SK-N-SH treated with all-trans-retinoic acid at 6 μM for 48 hours (cell line): ENCODE data around the gene SLC9A7.

Experiments
- CSRNP3 ChIP-seq: fragments of 250-450 bp; sonication (Bioruptor Pico); IDR thresholded peaks from 2 replicates; pipeline ENCODE4 v1.5.1; 2021; ENCODE audit warnings: mild to moderate bottlenecking, moderate library complexity
- GLIS3 ChIP-seq: fragments of 250-450 bp; sonication (Bioruptor Pico); IDR thresholded peaks from 2 replicates; pipeline ENCODE4 v1.5.0; 2020; ENCODE audit warnings: mild to moderate bottlenecking, moderate library complexity
- ISL1 ChIP-seq: fragments of 250-450 bp; sonication (Bioruptor Pico); IDR thresholded peaks from 2 replicates; pipeline ENCODE4 v2.1.2; 2022; ENCODE audit warnings: mild to moderate bottlenecking, moderate library complexity
- PATZ1 ChIP-seq: fragments of 250-450 bp; sonication (Bioruptor Pico); IDR thresholded peaks from 2 replicates; pipeline ENCODE4 v1.8.0; 2020; ENCODE audit warnings: mild to moderate bottlenecking, moderate library complexity, borderline replicate concordance
- SNAI2 ChIP-seq: fragments of 250-450 bp; sonication (Bioruptor Pico); IDR thresholded peaks from 2 replicates; pipeline ENCODE4 v1.5.0; 2020; ENCODE audit warnings: mild to moderate bottlenecking, moderate library complexity
- ZC3H10 ChIP-seq: fragments of 250-450 bp; sonication (Bioruptor Pico); IDR thresholded peaks from 2 replicates; pipeline ENCODE4 v1.5.1; 2021; ENCODE audit warnings: mild to moderate bottlenecking, moderate library complexity
- ZNF565 ChIP-seq: fragments of 450-650 bp; formaldehyde crosslinking; conservative IDR thresholded peaks from 2 replicates; pipeline ENCODE4 v1.5.0; 2020; ENCODE audit warnings: low read depth, mild to moderate bottlenecking, moderate library complexity
- TF ChIP-seq, protein P1 (sequence below): fragments of 250-450 bp; sonication (Bioruptor Pico); IDR thresholded peaks from 2 replicates; pipeline ENCODE4 v1.5.0; 2020; ENCODE audit warnings: mild to moderate bottlenecking, moderate library complexity

- TF ChIP-seq PATZ1 (CRISPR knock-in tag) = no peak
- no peak for TF ChIP-seq ZC3H10
- no peak for TF ChIP-seq ISL1 (CRISPR knock-in tag)
- no peak for TF ChIP-seq GLIS3 (CRISPR knock-in tag)
- no peak for TF ChIP-seq CSRNP3 (CRISPR knock-in tag)
- TF ChIP-seq, protein P1, sequence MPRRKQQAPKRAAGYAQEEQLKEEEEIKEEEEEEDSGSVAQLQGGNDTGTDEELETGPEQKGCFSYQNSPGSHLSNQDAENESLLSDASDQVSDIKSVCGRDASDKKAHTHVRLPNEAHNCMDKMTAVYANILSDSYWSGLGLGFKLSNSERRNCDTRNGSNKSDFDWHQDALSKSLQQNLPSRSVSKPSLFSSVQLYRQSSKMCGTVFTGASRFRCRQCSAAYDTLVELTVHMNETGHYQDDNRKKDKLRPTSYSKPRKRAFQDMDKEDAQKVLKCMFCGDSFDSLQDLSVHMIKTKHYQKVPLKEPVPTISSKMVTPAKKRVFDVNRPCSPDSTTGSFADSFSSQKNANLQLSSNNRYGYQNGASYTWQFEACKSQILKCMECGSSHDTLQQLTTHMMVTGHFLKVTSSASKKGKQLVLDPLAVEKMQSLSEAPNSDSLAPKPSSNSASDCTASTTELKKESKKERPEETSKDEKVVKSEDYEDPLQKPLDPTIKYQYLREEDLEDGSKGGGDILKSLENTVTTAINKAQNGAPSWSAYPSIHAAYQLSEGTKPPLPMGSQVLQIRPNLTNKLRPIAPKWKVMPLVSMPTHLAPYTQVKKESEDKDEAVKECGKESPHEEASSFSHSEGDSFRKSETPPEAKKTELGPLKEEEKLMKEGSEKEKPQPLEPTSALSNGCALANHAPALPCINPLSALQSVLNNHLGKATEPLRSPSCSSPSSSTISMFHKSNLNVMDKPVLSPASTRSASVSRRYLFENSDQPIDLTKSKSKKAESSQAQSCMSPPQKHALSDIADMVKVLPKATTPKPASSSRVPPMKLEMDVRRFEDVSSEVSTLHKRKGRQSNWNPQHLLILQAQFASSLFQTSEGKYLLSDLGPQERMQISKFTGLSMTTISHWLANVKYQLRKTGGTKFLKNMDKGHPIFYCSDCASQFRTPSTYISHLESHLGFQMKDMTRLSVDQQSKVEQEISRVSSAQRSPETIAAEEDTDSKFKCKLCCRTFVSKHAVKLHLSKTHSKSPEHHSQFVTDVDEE (CRISPR knock-in tag) = no peak
- no peak for TF ChIP-seq ZNF565
- TF ChIP-seq SNAI2 (CRISPR knock-in tag) = no peak
Measured at GRCh38 chrX:46624090-46624786, 134.7 kb downstream of the SLC9A7 start.
